Naive B cell (primary cell): Measurements from ENCODE around the gene GPS1. TPM values are rescaled to one million over a fixed set of nuclear protein-coding genes. Genes with fewer than 3 reads are reported as not detected.

Experiments used
- ATAC-seq, 2 donors: fragments of 150-1000 bp; cut with Tn5 transposase; 2 replicates each; pipeline ENCODE4 v1.10.0; 2021; ENCODE audit warnings: low read depth in 2 of 2, mild to moderate bottlenecking in 2 of 2, moderate library complexity in 2 of 2
- DNase-seq: peaks from one replicate; pipeline ENCODE4 v3.0.0; 2022
- H3K27ac Mint-ChIP-seq, 6 donors: one replicate each; pipeline ENCODE4 v1.8.0; 2020 to 2022; ENCODE audit warnings: mild to moderate bottlenecking in 6 of 6, mixed read lengths in 6 of 6, moderate library complexity in 5 of 6, inconsistent platforms in 2 of 6
- H3K27me3 Mint-ChIP-seq, 3 donors: one replicate each; pipeline ENCODE4 v1.8.0; 2021 to 2022; ENCODE audit warnings: mixed read lengths in 3 of 3, mild to moderate bottlenecking in 1 of 3
- H3K36me3 Mint-ChIP-seq, 2 donors: one replicate each; pipeline ENCODE4 v1.8.0; 2020 to 2022; ENCODE audit warnings: mixed read lengths in 2 of 2, inconsistent platforms in 1 of 2, mild to moderate bottlenecking in 1 of 2
- H3K4me1 Mint-ChIP-seq, 3 donors: one replicate each; pipeline ENCODE4 v1.8.0; 2020 to 2022; ENCODE audit warnings: mixed read lengths in 3 of 3, inconsistent platforms in 1 of 3, mild to moderate bottlenecking in 1 of 3, moderate library complexity in 1 of 3
- H3K4me3 Mint-ChIP-seq, 8 donors: one replicate each; pipeline ENCODE4 v1.8.0; 2020 to 2022; ENCODE audit warnings: mild to moderate bottlenecking in 8 of 8, mixed read lengths in 8 of 8, moderate library complexity in 8 of 8, inconsistent platforms in 2 of 8
- H3K9me3 Mint-ChIP-seq, 7 donors: one replicate each; pipeline ENCODE4 v1.8.0; 2020 to 2022; ENCODE audit warnings: mixed read lengths in 7 of 7, mild to moderate bottlenecking in 5 of 7, inconsistent platforms in 2 of 7, moderate library complexity in 1 of 7
- polyA plus RNA-seq, 6 donors: library from polyadenylated mRNA; unstranded; fragments of 300-500 nt; fragmentation: Illumina TruSeq; gene quantifications; one replicate each; pipeline ENCODE4 v1.2.3, GENCODE V29; 2021; ENCODE audit warnings: low read depth in 6 of 6

The GPS1 gene
- polyA plus RNA-seq, 6 donors from 2014 or later: 103 to 138 (median 109) TPM

- Mint-ChIP-seq H3K4me3 (no peak overlapping the region), H3K27ac (no peak overlapping the region), H3K4me1 (no peaks in the 10 kb centered on the region), H3K36me3 (no peaks in the 10 kb centered on the region), H3K9me3 (no peaks in the 10 kb centered on the region), H3K27me3 (no peaks in the 10 kb centered on the region)
- ATAC-seq: no peak
- no peak for DNase-seq
Observed at GRCh38 chr17:82079001-82079677, 27.4 kb downstream of the GPS1 start.

- no peaks in the 10 kb centered on the region for H3K9me3 Mint-ChIP-seq
- DNase-seq (no peak), ATAC-seq (no peak)
- no peaks in the 10 kb centered on the region for H3K36me3 Mint-ChIP-seq
- no peaks in the 10 kb centered on the region for H3K27me3 Mint-ChIP-seq
- no peak overlapping the region for H3K27ac Mint-ChIP-seq
- no peak overlapping the region for H3K4me3 Mint-ChIP-seq
- H3K4me1 Mint-ChIP-seq: no peaks in the 10 kb centered on the region
Observed at GRCh38 chr17:82080048-82080788, 28.5 kb downstream of the GPS1 start.

GRCh38 chr17:82080789-82081464 lies 29.2 kb downstream of the GPS1 start:
- ATAC-seq: no peak
- no peak for DNase-seq
- Mint-ChIP-seq H3K9me3 (no peaks in the 10 kb centered on the region), H3K27ac (no peak overlapping the region), H3K36me3 (no peaks in the 10 kb centered on the region), H3K27me3 (no peaks in the 10 kb centered on the region), H3K4me3 (no peak overlapping the region), H3K4me1 (no peaks in the 10 kb centered on the region)

- no peaks in the 10 kb centered on the region for H3K4me1 Mint-ChIP-seq
- H3K27me3 Mint-ChIP-seq: no peaks in the 10 kb centered on the region
- H3K27ac Mint-ChIP-seq: no peak overlapping the region
- DNase-seq (no peak), ATAC-seq (no peak)
- H3K36me3 Mint-ChIP-seq: no peaks in the 10 kb centered on the region
- H3K9me3 Mint-ChIP-seq: no peaks in the 10 kb centered on the region
- H3K4me3 Mint-ChIP-seq: no peak overlapping the region
Observed at GRCh38 chr17:82081546-82081945, 29.8 kb downstream of the GPS1 start.

- DNase-seq (no peak), ATAC-seq (no peak)
- Mint-ChIP-seq H3K9me3 (no peaks in the 10 kb centered on the region), H3K4me3 (no peak overlapping the region), H3K27ac (no peak overlapping the region), H3K27me3 (no peaks in the 10 kb centered on the region), H3K4me1 (no peaks in the 10 kb centered on the region), H3K36me3 (no peaks in the 10 kb centered on the region)
Observed at GRCh38 chr17:82081966-82082365, 30.3 kb downstream of the GPS1 start.

- Mint-ChIP-seq H3K4me3 (no peak overlapping the region), H3K9me3 (no peaks in the 10 kb centered on the region), H3K27ac (no peak overlapping the region), H3K4me1 (no peaks in the 10 kb centered on the region), H3K36me3 (no peaks in the 10 kb centered on the region), H3K27me3 (no peaks in the 10 kb centered on the region)
- ATAC-seq (no peak), DNase-seq (no peak)
Observed at GRCh38 chr17:82082456-82082855, 30.8 kb downstream of the GPS1 start.

GRCh38 chr17:82083009-82083408 lies 31.3 kb downstream of the GPS1 start:
- ATAC-seq: no peak
- DNase-seq: no peak
- H3K36me3 Mint-ChIP-seq: no peaks in the 10 kb centered on the region
- no peak overlapping the region for H3K27ac Mint-ChIP-seq
- H3K9me3 Mint-ChIP-seq: no peaks in the 10 kb centered on the region
- H3K4me1 Mint-ChIP-seq: no peaks in the 10 kb centered on the region
- no peaks in the 10 kb centered on the region for H3K27me3 Mint-ChIP-seq
- no peak overlapping the region for H3K4me3 Mint-ChIP-seq

GRCh38 chr17:82083533-82084359 lies 32.0 kb downstream of the GPS1 start:
- no peak for DNase-seq

GRCh38 chr17:82084373-82085030 lies 32.8 kb downstream of the GPS1 start:
- Mint-ChIP-seq H3K27me3 (no peaks in the 10 kb centered on the region), H3K4me1 (no peaks in the 10 kb centered on the region), H3K27ac (no peak overlapping the region), H3K36me3 (no peaks in the 10 kb centered on the region), H3K9me3 (no peaks in the 10 kb centered on the region), H3K4me3 (no peak overlapping the region)
- no peak for DNase-seq
- ATAC-seq: no peak

More at GRCh38 chr17:82083533-82084359, 32.0 kb downstream of the GPS1 start:
- Mint-ChIP-seq H3K9me3 (no peaks in the 10 kb centered on the region), H3K4me3 (no peak overlapping the region), H3K27me3 (no peaks in the 10 kb centered on the region), H3K27ac (no peak overlapping the region), H3K36me3 (no peaks in the 10 kb centered on the region), H3K4me1 (no peaks in the 10 kb centered on the region)
- ATAC-seq: no peak

GRCh38 chr17:82085031-82085861 lies 33.5 kb downstream of the GPS1 start:
- no peak overlapping the region for H3K4me3 Mint-ChIP-seq
- no peaks in the 10 kb centered on the region for H3K9me3 Mint-ChIP-seq
- H3K27me3 Mint-ChIP-seq: no peaks in the 10 kb centered on the region
- no peaks in the 10 kb centered on the region for H3K4me1 Mint-ChIP-seq
- no peaks in the 10 kb centered on the region for H3K36me3 Mint-ChIP-seq
- H3K27ac Mint-ChIP-seq: no peak overlapping the region
- ATAC-seq (no peak), DNase-seq (no peak)

GRCh38 chr17:82085931-82086764 lies 34.5 kb downstream of the GPS1 start:
- Mint-ChIP-seq H3K36me3 (no peaks in the 10 kb centered on the region), H3K27me3 (no peaks in the 10 kb centered on the region), H3K4me3 (no peak overlapping the region), H3K9me3 (no peaks in the 10 kb centered on the region), H3K4me1 (no peaks in the 10 kb centered on the region), H3K27ac (no peak overlapping the region)
- DNase-seq (no peak), ATAC-seq (no peak)
